Fibroblast of lung (primary cell): ENCODE data around the gene ARL6IP5. TPM values are rescaled to one million over a fixed set of nuclear protein-coding genes. Genes with fewer than 3 reads are reported as not detected.

Experiments used
- DNase-seq, 2 donors: peaks; one replicate each; pipeline versions ENCODE4 v3.0.0 to v3.0.0-alpha.2; 2010; ENCODE audit warnings: low read depth in 2 of 2
- H2AFZ ChIP-seq: 2 replicates; pipeline ENCODE4 v1.5.1; 2012; ENCODE audit warnings: low read length, control low read depth, inconsistent platforms
- H3K27ac ChIP-seq: 2 replicates; pipeline ENCODE4 v1.5.1; 2011; ENCODE audit warnings: low read length, control low read depth; ENCODE audit not compliant: insufficient read depth
- H3K27me3 ChIP-seq: 2 replicates; pipeline ENCODE4 v1.5.1; 2011; ENCODE audit warnings: mild to moderate bottlenecking, low read length; ENCODE audit not compliant: control insufficient read depth, insufficient read depth
- H3K36me3 ChIP-seq: 2 replicates; pipeline ENCODE4 v1.5.1; 2011; ENCODE audit warnings: low read length; ENCODE audit not compliant: control insufficient read depth, insufficient read depth
- H3K4me1 ChIP-seq: 2 replicates; pipeline ENCODE4 v1.5.1; 2011; ENCODE audit warnings: low read length; ENCODE audit not compliant: control insufficient read depth, insufficient read depth; ENCODE audit errors: extremely low read depth
- H3K4me2 ChIP-seq: 2 replicates; pipeline ENCODE4 v1.5.1; 2011; ENCODE audit warnings: low read length, control low read depth; ENCODE audit not compliant: insufficient read depth; ENCODE audit errors: extremely low read depth
- H3K4me3 ChIP-seq, 4 experiments: fragments of 200-600 bp in 1 of 4; sonication (generic) in 1 of 4; replicated peaks in 1 of 4; 2 replicates each; pipeline ENCODE4 v1.5.1; 2011 to 2016; ENCODE audit warnings: low read length in 4 of 4, low read depth in 3 of 4, mild to moderate bottlenecking in 3 of 4, control low read depth in 2 of 4, inconsistent platforms in 1 of 4, mixed read lengths in 1 of 4; ENCODE audit not compliant: insufficient read depth in 1 of 4; ENCODE audit errors: control extremely low read depth in 1 of 4
- H3K79me2 ChIP-seq: 2 replicates; pipeline ENCODE4 v1.5.1; 2012; ENCODE audit warnings: mild to moderate bottlenecking, low read length, inconsistent platforms; ENCODE audit not compliant: control insufficient read depth, insufficient read depth
- H3K9ac ChIP-seq: 2 replicates; pipeline ENCODE4 v1.5.1; 2011; ENCODE audit warnings: mild to moderate bottlenecking, low read length, control low read depth; ENCODE audit not compliant: insufficient read depth
- H3K9me3 ChIP-seq: 2 replicates; pipeline ENCODE4 v1.5.1; 2012; ENCODE audit warnings: low read depth, low read length; ENCODE audit not compliant: control insufficient read depth, insufficient read depth
- H4K20me1 ChIP-seq: 2 replicates; pipeline ENCODE4 v1.5.1; 2011; ENCODE audit warnings: low read length; ENCODE audit not compliant: control insufficient read depth, insufficient read depth; ENCODE audit errors: extremely low read depth
- EZH2 ChIP-seq: IDR thresholded peaks from 2 replicates; pipeline ENCODE4 v1.5.1; 2012; ENCODE audit warnings: low read length, control low read depth, mild to moderate bottlenecking; ENCODE audit errors: missing control alignments
- polyA plus RNA-seq, 2 donors: library from polyadenylated mRNA; depleted of rRNA in 1 of 2; stranded (reverse) in 1 of 2; unstranded in 1 of 2; fragments of >200 nt; gene quantifications; 2 replicates each; pipeline ENCODE4 v1.2.1, GENCODE V29; 2011 to 2012; ENCODE audit warnings: missing spikeins in 1 of 2
- total RNA-seq: library from RNA; depleted of rRNA; stranded (reverse); fragments of >200 nt; gene quantifications from 2 replicates; pipeline ENCODE4 v1.2.1, GENCODE V29; 2014
- TF ChIP-seq, protein P1 (sequence below), 2 donors: IDR thresholded peaks in 1 of 2; conservative IDR thresholded peaks in 1 of 2; 1 replicate in 1 of 2; 2 replicates in 1 of 2; pipeline ENCODE4 v1.5.1; 2011 to 2012; ENCODE audit warnings: low read length in 2 of 2, control low read depth in 1 of 2, inconsistent platforms in 1 of 2, low read depth in 1 of 2, mild to moderate bottlenecking in 1 of 2

The ARL6IP5 gene
- total and polyA plus RNA-seq, 2 donors (not counting 1 experiment from before 2014, with no cell fraction given), result 209 to 253 TPM

DNA sequence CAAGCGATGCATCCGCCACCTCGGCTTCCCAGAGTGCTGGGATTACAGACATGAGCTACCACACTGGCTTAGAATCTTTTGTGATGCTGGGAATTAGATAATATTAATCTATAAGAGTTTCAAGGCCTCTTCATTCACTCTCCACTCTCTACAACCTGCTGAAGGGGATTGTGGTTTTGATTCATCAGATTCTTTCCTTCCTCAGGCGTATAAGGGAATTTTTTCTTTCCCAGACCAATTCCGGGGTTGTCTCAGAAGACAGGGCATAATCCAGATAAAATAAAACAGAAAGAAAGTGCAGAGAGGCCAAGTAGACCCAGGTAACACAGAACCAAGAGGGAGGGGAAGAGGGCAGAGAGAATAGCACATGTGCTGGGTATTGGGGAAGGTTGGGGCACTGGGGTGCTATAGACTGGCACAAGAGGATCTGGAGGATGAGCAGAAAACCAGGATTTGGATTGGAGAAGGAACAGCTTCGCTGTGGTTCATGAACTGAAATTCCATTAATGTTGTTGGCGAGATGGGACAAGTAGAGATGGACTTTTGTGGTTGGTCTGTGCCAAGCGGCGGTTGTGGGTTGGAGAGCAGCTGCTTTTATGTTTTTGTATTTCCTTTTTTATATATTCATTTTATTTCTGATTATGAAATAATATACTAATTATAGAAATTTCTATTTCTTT is 12.8 kb downstream of the ARL6IP5 start:
- H3K27ac ChIP-seq, result no peak overlapping the region

DNA sequence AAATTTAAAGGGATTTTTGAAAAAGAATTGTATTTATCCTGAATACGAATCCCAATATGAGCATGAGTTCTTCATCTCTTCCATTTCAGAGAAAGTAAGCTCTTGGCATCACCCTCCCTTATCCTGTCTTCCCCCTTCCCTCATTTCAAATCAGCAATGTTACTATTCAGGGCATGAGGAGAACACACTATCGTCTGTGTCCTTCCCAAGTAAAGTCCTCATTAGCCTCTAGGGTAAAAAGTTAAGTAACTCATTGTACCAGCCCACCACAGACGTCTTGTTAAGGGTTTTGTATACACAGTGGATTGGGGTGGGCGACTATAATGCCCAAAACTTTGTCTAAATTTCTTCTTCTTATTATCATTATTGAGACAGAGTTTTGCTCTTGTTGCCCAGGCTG is 14.8 kb downstream of the ARL6IP5 start:
- H4K20me1 ChIP-seq, result no peaks in the 10 kb centered on the region
- H3K36me3 ChIP-seq, result peaks cover 8% of the 10 kb centered on the region
- no peak overlapping the region for H3K4me3 ChIP-seq
- no peak overlapping the region for H3K27ac ChIP-seq
- no peak overlapping the region for H3K4me2 ChIP-seq
- TF ChIP-seq, protein P1, sequence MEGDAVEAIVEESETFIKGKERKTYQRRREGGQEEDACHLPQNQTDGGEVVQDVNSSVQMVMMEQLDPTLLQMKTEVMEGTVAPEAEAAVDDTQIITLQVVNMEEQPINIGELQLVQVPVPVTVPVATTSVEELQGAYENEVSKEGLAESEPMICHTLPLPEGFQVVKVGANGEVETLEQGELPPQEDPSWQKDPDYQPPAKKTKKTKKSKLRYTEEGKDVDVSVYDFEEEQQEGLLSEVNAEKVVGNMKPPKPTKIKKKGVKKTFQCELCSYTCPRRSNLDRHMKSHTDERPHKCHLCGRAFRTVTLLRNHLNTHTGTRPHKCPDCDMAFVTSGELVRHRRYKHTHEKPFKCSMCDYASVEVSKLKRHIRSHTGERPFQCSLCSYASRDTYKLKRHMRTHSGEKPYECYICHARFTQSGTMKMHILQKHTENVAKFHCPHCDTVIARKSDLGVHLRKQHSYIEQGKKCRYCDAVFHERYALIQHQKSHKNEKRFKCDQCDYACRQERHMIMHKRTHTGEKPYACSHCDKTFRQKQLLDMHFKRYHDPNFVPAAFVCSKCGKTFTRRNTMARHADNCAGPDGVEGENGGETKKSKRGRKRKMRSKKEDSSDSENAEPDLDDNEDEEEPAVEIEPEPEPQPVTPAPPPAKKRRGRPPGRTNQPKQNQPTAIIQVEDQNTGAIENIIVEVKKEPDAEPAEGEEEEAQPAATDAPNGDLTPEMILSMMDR (conservative IDR thresholded peaks at IDR 0.05 in 1 of 2, IDR thresholded peaks at IDR 0.05 in 1 of 2; ENCODE audit: low read depth in 1 of 2, low read length in 2 of 2), result no peak
- no peak for TF ChIP-seq EZH2
- H3K79me2 ChIP-seq, result peaks cover 42% of the 10 kb centered on the region
- H3K4me1 ChIP-seq, result peaks cover 7% of the 10 kb centered on the region
- H3K9me3 ChIP-seq, result no peaks in the 10 kb centered on the region
- no peak overlapping the region for H3K9ac ChIP-seq
- no peak for DNase-seq
- H2AFZ ChIP-seq, result no peak overlapping the region
- no peaks in the 10 kb centered on the region for H3K27me3 ChIP-seq

More for the DNA sequence above, 12.8 kb downstream of the ARL6IP5 start:
- Histone ChIP-seq H3K4me1 (peaks cover 19% of the 10 kb centered on the region), H3K4me3 (no peak overlapping the region), H2AFZ (no peak overlapping the region), H4K20me1 (no peaks in the 10 kb centered on the region), H3K79me2 (peaks cover 60% of the 10 kb centered on the region), H3K27me3 (no peaks in the 10 kb centered on the region), H3K9ac (no peak overlapping the region), H3K9me3 (no peaks in the 10 kb centered on the region), H3K36me3 (peaks cover 6% of the 10 kb centered on the region), H3K4me2 (no peak overlapping the region)
- no peak for TF ChIP-seq EZH2
- TF ChIP-seq, protein P1 (conservative IDR thresholded peaks at IDR 0.05 in 1 of 2, IDR thresholded peaks at IDR 0.05 in 1 of 2; ENCODE audit: low read depth in 1 of 2, low read length in 2 of 2), result no peak
- DNase-seq, result peak in 1 of 2 donors; percentile 68

DNA sequence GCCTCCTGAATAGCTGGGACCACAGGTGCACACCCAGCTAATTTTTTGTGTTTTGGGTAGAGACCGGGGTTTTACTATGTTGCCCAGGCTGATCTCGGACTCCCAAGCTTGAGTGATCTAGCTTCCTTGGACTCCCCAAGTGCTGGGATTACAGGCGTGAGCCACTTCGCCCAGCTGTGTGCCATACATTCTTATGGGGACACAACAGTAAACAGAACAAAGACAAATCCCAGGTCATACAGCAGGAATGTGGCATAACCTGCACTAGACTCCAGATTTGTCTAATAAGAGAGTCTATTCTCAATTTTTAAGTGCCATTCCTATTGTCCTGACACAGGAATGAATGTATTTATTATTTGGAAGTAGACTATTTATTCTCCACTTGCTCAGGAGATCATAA is 17.6 kb downstream of the ARL6IP5 start:
- peaks cover 8% of the 10 kb centered on the region for H3K36me3 ChIP-seq
- no peak overlapping the region for H2AFZ ChIP-seq
- H3K9ac ChIP-seq, result no peak overlapping the region
- H4K20me1 ChIP-seq, result no peaks in the 10 kb centered on the region
- no peak for DNase-seq
- no peak overlapping the region for H3K27ac ChIP-seq
- peaks cover 3% of the 10 kb centered on the region for H3K4me1 ChIP-seq
- H3K4me3 ChIP-seq, result no peak overlapping the region
- no peaks in the 10 kb centered on the region for H3K9me3 ChIP-seq
- no peak overlapping the region for H3K4me2 ChIP-seq
- TF ChIP-seq, protein P1 (conservative IDR thresholded peaks at IDR 0.05 in 1 of 2, IDR thresholded peaks at IDR 0.05 in 1 of 2; ENCODE audit: low read depth in 1 of 2, low read length in 2 of 2), result no peak
- TF ChIP-seq EZH2, result no peak
- peaks cover 22% of the 10 kb centered on the region for H3K79me2 ChIP-seq
- no peaks in the 10 kb centered on the region for H3K27me3 ChIP-seq
